ENCODE results near the gene CBY1.

DNA sequence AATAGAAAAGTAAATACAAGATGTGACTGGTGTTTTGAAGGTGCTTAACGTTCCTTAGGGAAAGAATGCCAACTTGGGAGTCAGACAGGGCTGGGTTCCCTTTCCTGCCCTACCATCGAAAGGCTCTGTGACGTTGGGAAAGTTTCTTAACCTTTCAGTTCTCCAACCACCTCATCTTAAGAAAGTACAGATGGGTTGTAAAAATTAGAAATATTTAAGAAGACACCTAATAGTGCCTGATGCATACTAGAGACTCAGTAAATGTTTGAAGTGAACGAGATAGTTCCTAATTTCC is 50.4 kb downstream of the CBY1 start:
- TF ChIP-seq ZNF75A (CRISPR knock-in tag; IDR thresholded peaks at IDR 0.05): no peak
- no peak for TF ChIP-seq PHB2 (IDR thresholded peaks at IDR 0.05; ENCODE audit: low read depth)
- no peak for TF ChIP-seq ZBTB40 (IDR thresholded peaks at IDR 0.05)
- no peak for TF ChIP-seq ZBTB40 (CRISPR knock-in tag; IDR thresholded peaks at IDR 0.05)
